HG02852 (cell line): ENCODE data around the gene TRIM5.

Source experiments
- ATAC-seq: cut with Tn5 transposase; IDR thresholded peaks from one replicate; pipeline ENCODE4 v1.9.1; 2021; ENCODE audit warnings: mild to moderate bottlenecking, moderate library complexity; ENCODE audit not compliant: unreplicated experiment

Gene TRIM5

DNA sequence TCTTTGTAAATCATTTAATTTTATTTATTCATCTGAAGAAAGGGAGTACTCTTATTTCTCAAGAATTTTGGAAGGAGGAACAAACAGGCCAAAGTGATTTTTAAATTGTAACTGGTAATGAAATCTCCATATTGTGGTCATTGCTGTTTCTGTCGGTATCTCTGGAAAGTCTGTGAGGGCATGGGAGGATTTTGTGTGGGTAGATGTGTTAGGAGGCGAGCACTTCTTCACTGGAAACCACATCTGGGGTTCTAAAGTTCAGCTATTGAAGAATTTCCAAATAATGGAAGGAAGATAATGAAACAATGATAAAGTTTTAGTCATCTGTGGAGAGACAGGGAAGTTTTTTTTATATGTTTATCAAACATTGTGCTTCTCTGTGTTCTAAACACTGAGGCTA is 53.5 kb downstream of the TRIM5 start:
- peak; percentile 20 for ATAC-seq

GRCh38 chr11:5626196-5626595 is 58.7 kb downstream of the TRIM5 start:
- no peak for ATAC-seq

DNA sequence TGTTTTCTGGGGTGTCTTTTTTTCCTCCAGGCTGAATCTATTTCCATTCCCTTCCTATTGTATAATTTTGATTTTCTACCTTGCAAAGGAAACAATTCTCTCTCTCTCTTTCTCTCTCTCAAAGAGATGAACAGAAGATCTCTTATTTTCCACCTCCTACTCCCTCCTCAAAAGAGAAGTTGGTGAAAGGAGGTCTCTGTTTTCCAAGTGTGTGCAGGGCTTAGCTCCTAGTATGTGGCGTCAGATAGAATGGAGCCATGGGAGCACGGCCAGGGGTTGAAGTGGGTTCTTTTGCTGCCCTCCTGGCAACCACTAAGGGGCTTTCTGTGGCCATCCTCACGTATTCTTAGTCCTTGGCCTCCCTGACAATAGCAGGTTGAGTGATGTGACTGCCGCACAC is 59.6 kb downstream of the TRIM5 start:
- ATAC-seq = peak; percentile 6

GRCh38 chr11:5624489-5625279 is 60.2 kb downstream of the TRIM5 start, which contains the start of gene TRIM34:
TRIM34 (plus strand) TSS chr11:5625001; CDS start chr11:5632332, 7,331 bp downstream.
- peak; percentile 97 for ATAC-seq

DNA sequence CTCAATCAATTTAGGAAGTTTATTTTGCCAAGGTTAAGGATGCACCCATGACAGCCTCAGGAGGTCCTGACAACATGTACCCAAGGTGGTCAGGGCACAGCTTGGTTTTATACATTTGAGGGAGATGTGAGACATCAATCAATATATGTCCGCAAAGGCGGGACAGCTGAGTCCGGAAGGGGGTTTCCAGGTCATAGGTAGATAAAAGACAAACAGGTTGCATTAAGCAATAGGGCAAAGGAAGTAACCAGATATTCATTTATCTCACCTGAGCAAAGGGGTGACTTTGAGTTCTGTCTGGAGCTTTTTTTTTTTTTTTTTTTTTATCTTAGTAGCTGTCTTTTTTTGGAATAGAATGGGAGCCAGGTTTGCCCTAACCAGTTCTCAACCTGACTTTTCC is 62.1 kb downstream of the TRIM5 start:
- ATAC-seq = no peak

DNA sequence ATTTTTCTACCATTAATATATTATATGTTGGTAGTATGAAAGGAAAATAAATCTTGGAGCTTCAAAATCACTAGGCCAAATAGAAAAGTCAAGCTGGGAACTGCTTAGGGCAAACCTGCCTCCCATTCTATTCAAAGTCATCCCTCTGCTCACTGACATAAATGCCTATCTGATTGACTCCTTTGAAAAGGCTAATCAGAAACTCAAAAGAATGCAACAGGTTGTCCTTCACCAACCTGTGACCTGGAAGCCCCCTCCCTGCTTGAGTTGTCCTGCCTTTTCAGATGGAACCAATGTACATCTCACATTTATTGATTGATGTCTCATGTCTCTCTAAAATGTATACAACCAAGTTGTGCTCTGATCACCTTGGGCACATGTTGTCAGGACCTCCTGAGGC is 63.3 kb downstream of the TRIM5 start:
- ATAC-seq = no peak

GRCh38 chr11:5620651-5621521 is 64.0 kb downstream of the TRIM5 start:
- ATAC-seq = no peak

GRCh38 chr11:5618807-5619206 is 66.1 kb downstream of the TRIM5 start:
- ATAC-seq = no peak
